H54 (cell line): ENCODE measurements around the gene SIRT7.
"Not testable (repeated sequence)": the region's sequence is repeated elsewhere in the genome, so short reads cannot be mapped to it uniquely, and the experiment has no call there.

Experiments used
- DNase-seq: peaks from one replicate; pipeline ENCODE4 v3.0.0; 2011; ENCODE audit warnings: low spot score, mixed read lengths; ENCODE audit not compliant: insufficient read length
- FAIRE-seq: peaks from 3 replicates; lab custom pipeline; 2011; peaks lifted over from hg19 to GRCh38; lab: Jason Lieb, UNC
- POLR2A ChIP-seq: IDR thresholded peaks from 2 replicates; pipeline ENCODE4 v1.6.1; 2011; ENCODE audit warnings: low read depth, mild to moderate bottlenecking, low read length

SIRT7 gene

DNA sequence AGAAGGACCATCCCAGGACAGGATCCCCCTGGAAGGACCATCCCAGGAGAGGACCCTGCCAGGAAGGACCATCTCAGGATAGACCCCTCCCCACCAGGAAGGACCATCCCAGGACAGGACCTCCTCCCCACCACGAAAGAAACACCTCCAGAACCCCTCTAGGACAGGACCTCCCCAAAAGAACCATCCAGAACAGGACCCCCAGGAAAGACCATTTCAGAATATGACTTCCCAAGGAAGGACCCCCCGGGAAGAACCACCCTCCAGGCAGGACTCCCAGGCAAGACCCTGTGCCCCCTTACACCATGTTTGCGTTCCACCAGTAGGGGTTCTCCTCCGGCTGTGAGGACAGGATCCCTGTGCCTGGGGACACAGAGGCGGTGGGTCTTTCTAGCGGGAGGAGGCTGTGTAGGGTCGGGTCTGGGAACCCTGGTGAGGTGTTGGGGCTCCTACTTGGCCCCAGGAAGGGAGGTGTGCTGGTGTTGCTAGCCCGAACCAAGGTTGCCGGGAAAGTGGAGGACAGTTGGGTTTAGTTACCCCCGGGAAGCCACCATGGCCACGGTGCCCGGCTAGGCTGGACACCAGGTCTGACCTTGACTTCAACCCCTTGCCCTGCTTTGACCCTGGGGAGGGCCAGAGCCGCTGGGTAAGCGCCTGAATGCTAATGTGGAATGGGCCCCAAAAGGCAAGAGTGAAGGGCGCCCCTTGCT lies 40.8 kb upstream of the SIRT7 start:
- no peak for DNase-seq
- no peak for FAIRE-seq
- TF ChIP-seq POLR2A, result no peak

DNA sequence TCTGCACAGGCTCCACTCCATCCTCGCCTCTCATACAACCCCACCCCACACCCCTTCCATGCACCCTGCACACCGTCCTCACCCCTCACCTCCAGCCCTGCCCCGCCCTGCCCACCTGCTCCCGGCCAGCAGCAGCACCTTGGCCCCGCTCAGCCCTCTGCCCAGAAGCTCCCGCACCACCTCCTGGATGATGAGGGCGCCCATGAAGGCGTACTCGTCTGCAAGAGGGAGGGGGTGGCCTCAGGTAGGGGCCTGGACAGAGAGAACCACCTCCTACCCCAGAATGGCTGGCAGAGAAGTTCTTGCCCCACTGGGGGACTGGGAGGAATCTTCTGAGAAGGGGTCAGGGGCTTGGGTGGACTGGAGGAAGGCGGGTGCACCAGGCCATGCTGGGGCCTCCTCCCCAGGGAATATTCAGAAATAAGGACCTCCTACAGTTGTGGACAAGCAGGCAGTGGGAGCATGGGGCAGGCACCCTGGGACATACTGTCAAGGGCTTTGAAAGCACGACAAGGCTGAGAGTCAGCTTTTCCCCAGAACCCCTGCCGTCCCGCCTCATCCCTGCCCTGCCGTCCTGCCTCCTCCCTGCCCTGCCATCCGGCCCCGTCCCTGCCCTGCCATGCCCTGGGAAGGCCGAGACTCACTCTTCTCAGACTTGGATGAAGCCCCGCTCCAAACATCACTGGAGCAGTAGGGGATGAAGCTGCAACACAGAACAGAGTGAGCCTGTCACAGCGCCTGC lies 39.9 kb upstream of the SIRT7 start:
- no peak for TF ChIP-seq POLR2A
- no peak for FAIRE-seq
- DNase-seq, result no peak

DNA sequence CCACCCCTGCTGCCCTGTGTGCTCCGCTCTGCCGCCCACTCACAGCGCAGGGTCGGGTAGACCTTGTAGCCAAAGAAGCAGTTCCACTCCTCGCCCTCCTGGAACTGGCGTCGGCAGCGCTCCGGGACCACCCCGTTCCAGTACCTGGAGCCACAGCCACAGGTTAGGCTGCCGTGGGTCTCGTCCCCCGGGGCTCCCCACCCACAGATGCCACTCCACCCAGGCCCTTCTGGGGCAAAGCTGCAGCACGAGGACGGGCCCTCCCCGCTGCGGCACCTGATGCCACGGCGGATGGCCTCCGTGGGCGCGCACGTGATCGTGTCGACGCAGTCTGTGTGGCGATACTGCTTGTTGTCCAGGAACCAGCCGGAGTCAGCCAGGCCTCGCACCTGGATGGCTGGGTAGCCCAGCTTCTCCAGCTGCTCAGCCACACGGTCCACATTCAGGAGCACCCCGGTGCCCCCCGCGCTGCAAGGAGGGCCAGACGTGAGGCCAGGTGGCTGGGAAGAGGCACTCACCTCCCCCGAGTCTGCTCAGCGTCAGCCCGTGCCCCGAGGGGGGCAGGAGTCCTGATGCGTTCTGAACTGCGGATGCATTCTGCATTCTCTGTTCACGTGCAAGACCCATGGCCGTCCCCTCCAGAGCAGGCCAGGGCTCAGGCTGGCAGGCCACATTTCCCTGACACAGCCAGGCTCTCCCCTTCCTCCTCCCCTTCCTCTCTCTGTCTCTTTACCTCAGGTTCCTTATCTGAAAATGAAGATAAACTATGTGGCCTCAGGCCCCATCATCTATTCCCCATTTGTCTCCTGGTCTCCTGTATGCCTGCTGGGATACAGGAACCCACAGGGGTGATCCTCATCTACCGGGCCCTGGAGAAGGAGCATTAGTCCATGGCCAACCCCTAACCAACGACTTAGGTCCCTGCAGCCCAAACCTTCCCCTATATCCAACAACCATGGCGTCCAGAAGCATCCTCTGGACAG lies 38.9 kb upstream of the SIRT7 start:
- no peak for TF ChIP-seq POLR2A
- FAIRE-seq, result no peak

DNA sequence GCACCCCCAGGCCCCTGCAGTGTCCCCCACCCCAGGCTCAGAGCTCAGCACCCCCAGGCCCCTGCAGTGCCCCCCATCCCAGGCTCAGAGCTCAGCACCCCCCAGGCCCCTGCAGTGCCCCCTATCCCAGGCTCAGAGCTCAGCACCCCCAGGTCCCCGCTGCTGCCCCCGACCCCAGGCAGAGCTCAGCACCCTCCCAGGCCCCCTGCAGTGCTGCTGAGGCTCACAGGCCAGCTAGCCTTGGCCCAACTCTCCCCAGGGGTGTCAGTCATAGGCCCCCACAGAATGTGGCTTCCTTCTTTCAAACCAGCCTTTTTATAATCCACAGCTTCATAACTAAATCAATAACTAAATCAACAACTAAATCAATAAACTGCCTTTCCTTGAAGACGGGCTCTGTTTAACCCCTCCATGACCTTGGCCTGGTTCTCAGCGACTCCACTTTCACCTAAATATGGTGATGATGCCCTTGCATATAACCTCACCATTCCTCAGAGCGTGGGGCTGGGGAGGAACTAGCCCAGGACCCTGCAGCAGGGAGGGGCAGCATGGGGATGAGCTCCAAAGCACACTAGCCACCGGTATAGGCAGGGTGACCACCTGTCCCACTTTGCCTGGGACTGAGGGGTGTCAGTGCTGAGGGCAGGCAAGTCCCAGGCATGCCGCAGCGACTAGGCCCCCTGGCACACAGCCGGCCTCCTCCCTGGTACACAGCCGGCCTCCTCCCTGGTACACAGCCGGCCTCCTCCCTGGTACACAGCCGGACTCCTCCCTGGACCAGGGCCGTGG lies 38.0 kb upstream of the SIRT7 start:
- no peak for FAIRE-seq
- DNase-seq, result no peak
- TF ChIP-seq POLR2A, result no peak

More for the DNA sequence above, 38.9 kb upstream of the SIRT7 start:
- DNase-seq, result no peak

DNA sequence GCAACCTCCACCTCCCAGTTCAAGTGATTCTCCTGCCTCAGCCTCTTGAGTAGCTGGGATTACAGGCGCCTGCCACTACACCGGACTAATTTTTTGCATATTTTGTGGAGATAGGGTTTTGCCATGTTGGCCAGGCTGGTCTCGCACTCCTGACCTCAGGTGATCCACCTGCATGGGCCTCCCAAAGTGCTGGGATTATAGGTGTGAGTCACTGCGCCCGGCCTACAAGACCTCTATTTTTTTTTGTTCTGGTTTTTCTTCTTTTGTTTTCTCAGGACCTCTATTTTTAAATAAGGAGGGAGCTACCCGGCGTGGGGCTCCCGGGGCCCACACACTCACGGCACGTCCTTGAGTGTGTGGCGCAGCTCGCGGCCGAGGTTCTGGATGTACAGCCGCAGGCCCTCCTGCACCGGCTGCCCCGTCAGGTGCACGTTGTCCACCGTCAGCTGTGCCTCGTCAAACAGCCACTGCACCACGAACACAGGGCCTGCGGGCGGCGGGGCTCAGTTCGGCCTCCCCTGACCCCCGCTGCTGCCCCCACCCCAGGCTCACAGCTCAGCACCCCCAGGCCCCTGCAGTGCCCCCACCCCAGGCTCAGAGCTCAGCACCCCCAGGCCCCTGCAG lies 37.2 kb upstream of the SIRT7 start:
- FAIRE-seq (no peak), DNase-seq (no peak)
- no peak for TF ChIP-seq POLR2A

DNA sequence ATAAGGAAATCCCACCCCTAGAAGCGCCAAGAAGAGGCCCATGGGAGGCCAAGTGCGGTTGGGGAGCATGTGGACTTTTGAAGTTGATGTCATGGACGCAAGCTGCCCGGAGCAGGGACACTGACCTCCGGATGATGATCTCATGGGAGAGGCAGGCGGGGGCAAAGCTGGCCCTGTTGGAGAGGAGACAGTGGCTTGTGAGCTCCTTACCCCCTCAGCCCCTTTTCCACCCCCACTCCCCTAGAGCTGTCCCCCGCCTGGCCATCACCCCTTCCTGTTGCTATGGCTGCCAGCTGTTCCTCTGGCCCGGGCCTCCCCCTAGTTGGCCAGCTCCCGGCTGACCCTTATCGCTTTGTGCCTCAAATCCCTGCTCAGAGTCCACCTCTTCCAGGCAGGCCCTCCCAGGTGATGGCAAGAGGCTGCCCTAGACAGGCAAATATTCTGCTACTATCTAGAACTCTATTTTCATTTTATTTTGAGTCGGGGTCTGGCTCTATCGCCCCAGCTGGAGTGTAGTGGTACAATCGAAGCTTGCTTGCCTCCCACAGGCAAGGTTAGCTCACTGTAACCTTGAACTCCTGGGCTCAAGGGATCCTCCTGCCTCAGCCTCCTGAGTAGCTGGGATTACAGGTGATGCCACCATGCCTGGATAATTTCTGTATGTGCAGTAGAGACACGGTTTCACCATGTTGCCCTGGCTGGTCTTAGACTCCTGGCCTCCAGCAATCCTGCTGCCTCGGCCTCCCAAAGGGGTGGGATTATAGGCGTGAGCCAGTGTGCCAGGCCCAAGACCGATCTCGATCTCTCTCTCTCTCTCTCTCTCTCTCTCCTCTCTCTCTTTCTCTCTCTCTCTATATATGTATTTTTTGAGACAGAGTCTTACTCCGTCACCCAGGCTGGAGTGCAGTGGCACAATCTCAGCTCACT lies 36.4 kb upstream of the SIRT7 start:
- FAIRE-seq (no peak), DNase-seq (no peak)
- TF ChIP-seq POLR2A, result no peak

DNA sequence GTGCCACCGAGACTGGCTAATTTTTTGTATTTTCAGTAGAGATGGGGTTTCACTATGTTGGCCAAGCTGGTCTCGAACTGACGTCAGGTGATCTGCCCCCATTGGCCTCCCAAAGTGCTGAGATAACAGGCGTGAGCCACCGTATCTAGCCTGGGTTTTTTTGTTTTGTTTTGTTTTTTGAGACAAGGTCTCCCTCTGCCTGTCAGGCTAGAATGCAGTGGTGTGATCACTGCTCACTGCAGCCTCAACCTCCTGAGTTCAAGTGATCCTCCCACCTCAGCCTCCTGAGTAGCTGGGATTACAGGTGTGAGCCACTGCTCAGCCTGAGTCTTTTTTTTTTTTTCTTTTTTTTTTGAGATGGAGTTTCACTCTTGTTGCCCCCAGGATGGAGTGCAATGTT lies 35.5 kb upstream of the SIRT7 start:
- FAIRE-seq, result not testable (repeated sequence)

DNA sequence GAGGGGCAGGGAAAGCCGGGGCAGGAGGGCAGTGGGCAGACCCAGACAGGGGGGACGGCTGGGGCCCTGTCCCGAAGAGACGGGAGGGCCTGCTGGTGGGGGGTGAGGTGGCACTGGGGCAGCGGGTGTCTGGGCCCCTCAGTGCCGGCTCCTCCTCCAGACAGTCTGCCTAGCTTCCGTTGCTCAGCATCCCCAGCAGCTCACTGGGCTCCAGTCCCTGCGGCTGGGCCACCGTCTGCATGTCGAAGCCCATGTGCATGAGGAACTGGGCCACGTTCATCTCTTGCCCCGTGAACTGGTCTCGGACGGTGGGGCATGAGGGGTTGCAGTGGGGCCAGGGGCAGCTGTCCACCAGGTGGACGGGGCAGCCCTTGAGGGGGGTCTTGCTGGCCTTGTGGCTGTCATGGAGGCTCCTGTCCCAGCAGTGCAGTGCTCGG lies 34.8 kb upstream of the SIRT7 start:
- no peak for FAIRE-seq

More for the DNA sequence above, 35.5 kb upstream of the SIRT7 start:
- not testable (repeated sequence) for DNase-seq

DNA sequence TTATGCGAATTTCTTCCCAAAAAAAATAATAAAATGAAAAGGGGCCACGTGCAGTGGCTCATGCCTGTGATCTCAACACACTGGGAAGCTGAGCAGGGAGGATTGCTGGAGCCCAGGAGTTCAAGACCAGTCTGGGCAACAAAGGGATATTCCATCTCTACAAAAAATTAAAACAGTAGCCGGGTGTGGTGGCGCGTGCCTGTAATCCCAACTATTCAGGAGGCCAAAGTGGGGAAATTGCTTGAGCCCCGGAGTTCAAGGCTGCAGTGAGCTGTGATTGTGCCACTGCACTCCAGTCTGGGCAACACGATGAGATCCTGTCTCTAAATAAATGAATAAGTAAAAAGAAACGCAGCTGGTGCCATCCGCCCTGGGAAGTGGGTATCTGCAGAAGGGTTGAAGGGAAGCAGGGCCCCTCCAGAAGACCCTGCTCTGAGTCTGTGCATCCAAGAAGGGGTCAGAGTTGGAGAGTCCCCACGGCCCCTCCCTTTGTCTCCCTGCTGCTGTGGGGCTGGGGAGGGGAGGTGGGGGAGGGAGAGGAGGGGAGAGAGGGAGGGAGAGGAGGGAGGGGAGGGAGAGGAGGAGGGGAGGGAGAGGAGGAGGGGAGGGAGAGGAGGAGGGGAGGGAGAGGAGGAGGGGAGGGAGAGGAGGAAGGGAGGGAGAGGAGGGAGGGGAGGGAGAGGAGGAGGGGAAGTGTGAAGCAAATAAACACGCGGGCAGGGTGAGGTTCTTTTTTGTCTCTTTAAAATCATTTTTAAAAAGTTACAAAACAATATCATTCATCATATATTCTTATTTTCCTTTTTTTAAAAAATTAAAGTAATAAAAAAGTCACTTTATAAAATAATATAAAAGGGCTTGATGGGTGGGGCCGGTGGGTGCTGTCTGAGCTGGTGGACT lies 34.1 kb upstream of the SIRT7 start:
- FAIRE-seq, result no peak
- no peak for TF ChIP-seq POLR2A
- no peak for DNase-seq

More for the DNA sequence above, 34.8 kb upstream of the SIRT7 start:
- DNase-seq, result no peak
- no peak for TF ChIP-seq POLR2A

DNA sequence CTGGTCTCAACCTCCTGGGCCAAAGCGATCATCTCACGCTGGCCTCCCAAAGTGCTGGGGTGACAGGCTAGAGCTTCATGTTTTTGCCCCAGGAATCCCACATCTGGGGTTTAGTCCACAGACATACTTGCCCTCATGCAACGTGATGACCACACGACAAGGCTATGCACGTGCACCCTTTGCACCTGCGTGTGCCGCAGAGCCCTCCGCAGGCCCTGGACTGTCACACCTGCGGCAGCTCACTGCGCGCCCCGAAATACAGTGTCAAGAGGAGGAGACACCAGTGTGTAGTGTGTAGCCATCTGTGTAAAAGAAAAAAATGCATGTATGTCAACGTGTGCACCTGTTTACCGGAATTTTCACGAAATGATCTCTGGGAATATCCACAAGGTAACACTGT lies 32.5 kb upstream of the SIRT7 start:
- no peak for TF ChIP-seq POLR2A
- DNase-seq (no peak), FAIRE-seq (no peak)

DNA sequence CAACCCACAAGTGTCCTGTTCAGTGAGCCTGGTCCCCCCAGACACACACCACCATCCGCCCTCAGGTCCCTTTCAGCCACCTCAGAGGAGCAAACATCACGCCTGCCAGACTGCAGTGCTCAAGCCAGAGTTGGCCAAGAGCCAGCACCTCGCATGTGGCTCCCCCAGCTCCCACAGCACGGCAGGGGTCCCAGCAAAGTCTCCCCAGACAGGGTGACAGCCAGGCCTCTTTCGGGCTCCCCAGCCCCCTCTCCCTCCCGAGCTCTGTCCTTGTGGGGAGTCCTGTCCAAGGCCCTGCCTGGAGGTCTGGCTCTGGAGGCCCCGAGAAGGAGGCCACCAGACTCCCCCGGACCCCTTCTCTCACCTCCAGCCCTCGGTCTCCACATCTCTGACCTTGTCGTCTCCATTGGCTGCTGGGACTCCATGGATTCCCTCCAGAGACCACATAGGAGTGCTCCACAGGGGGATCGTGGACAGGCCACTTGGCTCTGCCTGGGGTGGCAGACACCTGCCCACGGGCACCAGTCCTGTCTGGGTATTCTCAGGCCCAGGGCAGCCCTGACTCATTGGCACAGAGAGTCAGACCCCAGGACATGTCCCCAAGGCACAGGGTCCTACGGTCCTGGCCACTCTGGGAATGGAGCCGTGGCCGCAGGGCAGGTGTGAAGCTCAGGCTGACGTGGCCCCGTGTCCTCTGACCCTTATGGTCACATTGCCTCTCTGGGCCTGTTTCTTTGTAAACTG lies 30.8 kb upstream of the SIRT7 start:
- FAIRE-seq, result no peak
- TF ChIP-seq POLR2A, result no peak
- DNase-seq, result no peak
